Measurements from ENCODE around the gene MAP7.

GRCh38 chr6:136344420-136344819, 205.8 kb downstream of the MAP7 start:
- TF ChIP-seq, protein P1, sequence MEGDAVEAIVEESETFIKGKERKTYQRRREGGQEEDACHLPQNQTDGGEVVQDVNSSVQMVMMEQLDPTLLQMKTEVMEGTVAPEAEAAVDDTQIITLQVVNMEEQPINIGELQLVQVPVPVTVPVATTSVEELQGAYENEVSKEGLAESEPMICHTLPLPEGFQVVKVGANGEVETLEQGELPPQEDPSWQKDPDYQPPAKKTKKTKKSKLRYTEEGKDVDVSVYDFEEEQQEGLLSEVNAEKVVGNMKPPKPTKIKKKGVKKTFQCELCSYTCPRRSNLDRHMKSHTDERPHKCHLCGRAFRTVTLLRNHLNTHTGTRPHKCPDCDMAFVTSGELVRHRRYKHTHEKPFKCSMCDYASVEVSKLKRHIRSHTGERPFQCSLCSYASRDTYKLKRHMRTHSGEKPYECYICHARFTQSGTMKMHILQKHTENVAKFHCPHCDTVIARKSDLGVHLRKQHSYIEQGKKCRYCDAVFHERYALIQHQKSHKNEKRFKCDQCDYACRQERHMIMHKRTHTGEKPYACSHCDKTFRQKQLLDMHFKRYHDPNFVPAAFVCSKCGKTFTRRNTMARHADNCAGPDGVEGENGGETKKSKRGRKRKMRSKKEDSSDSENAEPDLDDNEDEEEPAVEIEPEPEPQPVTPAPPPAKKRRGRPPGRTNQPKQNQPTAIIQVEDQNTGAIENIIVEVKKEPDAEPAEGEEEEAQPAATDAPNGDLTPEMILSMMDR (IDR thresholded peaks at IDR 0.05) = no peak
- no peak for TF ChIP-seq POLR2A (IDR thresholded peaks at IDR 0.05)

Measured in heart left ventricle (tissue), 13 donors.